HG02840 (cell line): ENCODE measurements around the gene DNAJC18.
"Not testable (repeated sequence)": the region's sequence is repeated elsewhere in the genome, so short reads cannot be mapped to it uniquely, and the experiment has no call there.

Source experiments
- ATAC-seq: cut with Tn5 transposase; IDR thresholded peaks from one replicate; pipeline ENCODE4 v1.9.1; 2021; ENCODE audit warnings: mild to moderate bottlenecking, moderate library complexity, moderate number of reproducible peaks; ENCODE audit not compliant: unreplicated experiment, low FRiP score

The DNAJC18 gene

GRCh38 chr5:139439013-139439903 is at the start of gene DNAJC18:
Gene DNAJC18 (minus strand): TSS chr5:139439525. CDS start chr5:139439445, 80 bp downstream.
- ATAC-seq = peak; percentile 90

GRCh38 chr5:139488260-139488659 is 48.9 kb upstream of the DNAJC18 start:
- no peak for ATAC-seq

- no peak for ATAC-seq
Observed at GRCh38 chr5:139486201-139486600, 46.9 kb upstream of the DNAJC18 start.

GRCh38 chr5:139482890-139483208 is 43.5 kb upstream of the DNAJC18 start:
- not testable (repeated sequence) for ATAC-seq

- no peak for ATAC-seq
Observed at GRCh38 chr5:139482050-139482889, 42.9 kb upstream of the DNAJC18 start, which contains the start of gene STING1. Gene STING1 (minus strand): TSS chr5:139482758. CDS start chr5:139481704, 1,054 bp downstream.

- no peak for ATAC-seq
Observed at GRCh38 chr5:139481580-139482049, 42.3 kb upstream of the DNAJC18 start.

- no peak for ATAC-seq
Observed at GRCh38 chr5:139481122-139481533, 41.8 kb upstream of the DNAJC18 start.

- not testable (repeated sequence) for ATAC-seq
Observed at GRCh38 chr5:139479729-139480128, 40.4 kb upstream of the DNAJC18 start.

- not testable (repeated sequence) for ATAC-seq
Observed at GRCh38 chr5:139478657-139479423, 39.5 kb upstream of the DNAJC18 start.

GRCh38 chr5:139475865-139476617 is 36.7 kb upstream of the DNAJC18 start:
- no peak for ATAC-seq

GRCh38 chr5:139474890-139475791 is 35.8 kb upstream of the DNAJC18 start:
- no peak for ATAC-seq

- ATAC-seq = no peak
Observed at GRCh38 chr5:139473565-139473964, 34.2 kb upstream of the DNAJC18 start.

- ATAC-seq = no peak
Observed at GRCh38 chr5:139473105-139473504, 33.8 kb upstream of the DNAJC18 start.

- no peak for ATAC-seq
Observed at GRCh38 chr5:139472386-139473030, 33.2 kb upstream of the DNAJC18 start.

GRCh38 chr5:139470821-139471300 is 31.5 kb upstream of the DNAJC18 start, which contains the start of gene SMIM33:
Gene SMIM33 (plus strand): TSS chr5:139471004. CDS start chr5:139471122, 118 bp downstream.
- no peak for ATAC-seq

GRCh38 chr5:139468421-139468931 is 29.2 kb upstream of the DNAJC18 start:
- ATAC-seq = no peak

- ATAC-seq = no peak
Observed at GRCh38 chr5:139462586-139463276, 23.4 kb upstream of the DNAJC18 start, which contains the start of gene ECSCR. Gene ECSCR (minus strand): TSS chr5:139462743. CDS start chr5:139462670, 73 bp downstream.
